HepG2 (cell line): ENCODE data around the gene SLC28A1. TPM values are rescaled to one million over a fixed set of nuclear protein-coding genes. Genes with fewer than 3 reads are reported as not detected.
A peak's percentile ranks its signal among the peaks of the same experiment; 100 is the strongest.

Source experiments
- AHR ChIP-seq: IDR thresholded peaks from 2 replicates; pipeline ENCODE4 v1.6.1; 2018; ENCODE audit warnings: missing genetic modification reagents, missing compliant biosample characterization
- DPF2 ChIP-seq: sonication (generic); formaldehyde crosslinking; IDR thresholded peaks from 2 replicates; pipeline ENCODE4 v1.4.0; 2020; ENCODE audit warnings: mild to moderate bottlenecking, low read depth, missing genetic modification reagents, borderline replicate concordance
- DR1 ChIP-seq: sonication (generic); formaldehyde crosslinking; IDR thresholded peaks from 2 replicates; pipeline ENCODE4 v1.8.0; 2021; ENCODE audit warnings: mild to moderate bottlenecking, missing genetic modification reagents, inconsistent platforms
- FOXO1 ChIP-seq: sonication (generic); formaldehyde crosslinking; IDR thresholded peaks from 2 replicates; pipeline ENCODE4 v1.4.0; 2020; ENCODE audit warnings: missing genetic modification reagents
- HNRNPUL1 ChIP-seq: fragments of 200-400 bp; formaldehyde crosslinking; IDR thresholded peaks from 2 replicates; pipeline ENCODE4 v1.6.1; 2017; ENCODE audit warnings: low read depth, mild to moderate bottlenecking, low read length, moderate library complexity
- HOMEZ ChIP-seq: IDR thresholded peaks from 2 replicates; pipeline ENCODE4 v1.6.1; 2016; ENCODE audit warnings: low read depth
- HOXA3 ChIP-seq: sonication (generic); formaldehyde crosslinking; IDR thresholded peaks from 2 replicates; pipeline ENCODE4 v1.5.0; 2020; ENCODE audit warnings: missing genetic modification reagents
- ISX ChIP-seq: sonication (generic); formaldehyde crosslinking; conservative IDR thresholded peaks from 2 replicates; pipeline ENCODE4 v1.5.0; 2020; ENCODE audit warnings: missing genetic modification reagents
- JUNB ChIP-seq: sonication (generic); formaldehyde crosslinking; IDR thresholded peaks from 2 replicates; pipeline ENCODE4 v1.8.0; 2022; ENCODE audit warnings: missing genetic modification reagents, mild to moderate bottlenecking, borderline replicate concordance
- KDM2A ChIP-seq: sonication (generic); formaldehyde crosslinking; IDR thresholded peaks from 2 replicates; pipeline ENCODE4 v1.4.0; 2020; ENCODE audit warnings: low read depth, missing genetic modification reagents, borderline replicate concordance
- MYPOP ChIP-seq: sonication (generic); formaldehyde crosslinking; IDR thresholded peaks from 2 replicates; pipeline ENCODE4 v1.8.1; 2023; ENCODE audit warnings: mild to moderate bottlenecking, moderate library complexity, missing genetic modification reagents
- NAIF1 ChIP-seq: sonication (generic); formaldehyde crosslinking; IDR thresholded peaks from 2 replicates; pipeline ENCODE4 v1.5.0; 2020; ENCODE audit warnings: mild to moderate bottlenecking, missing genetic modification reagents, borderline replicate concordance
- POLR2A ChIP-seq, 2 experiments: IDR thresholded peaks; 2 replicates each; pipeline ENCODE4 v1.6.1; 2011; ENCODE audit warnings: low read depth in 2 of 2, low read length in 2 of 2, mild to moderate bottlenecking in 1 of 2, moderate library complexity in 1 of 2; ENCODE audit not compliant: insufficient read depth in 1 of 2
- RORA ChIP-seq: sonication (generic); formaldehyde crosslinking; IDR thresholded peaks from 2 replicates; pipeline ENCODE4 v1.5.0; 2020; ENCODE audit warnings: mild to moderate bottlenecking, missing genetic modification reagents, moderate library complexity
- SALL2 ChIP-seq: sonication (generic); formaldehyde crosslinking; IDR thresholded peaks from 2 replicates; pipeline ENCODE4 v1.8.1; 2023; ENCODE audit warnings: mild to moderate bottlenecking, missing genetic modification reagents, inconsistent platforms
- ZKSCAN8 ChIP-seq: IDR thresholded peaks from 2 replicates; pipeline ENCODE4 v1.6.1; 2016; ENCODE audit warnings: borderline replicate concordance, missing genetic modification reagents, missing compliant biosample characterization
- ZNF160 ChIP-seq: sonication (generic); formaldehyde crosslinking; IDR thresholded peaks from 2 replicates; pipeline ENCODE4 v1.8.0; 2022; ENCODE audit warnings: mild to moderate bottlenecking, inconsistent platforms, missing genetic modification reagents
- ZNF280B ChIP-seq: sonication (generic); formaldehyde crosslinking; IDR thresholded peaks from 2 replicates; pipeline ENCODE4 v1.5.0; 2020; ENCODE audit warnings: missing genetic modification reagents, mild to moderate bottlenecking, borderline replicate concordance
- ZNF780A ChIP-seq: sonication (generic); formaldehyde crosslinking; IDR thresholded peaks from 2 replicates; pipeline ENCODE4 v1.8.0; 2022; ENCODE audit warnings: mild to moderate bottlenecking, missing genetic modification reagents, moderate library complexity
- ZNF891 ChIP-seq: sonication (generic); formaldehyde crosslinking; IDR thresholded peaks from 2 replicates; pipeline ENCODE4 v1.5.0; 2020; ENCODE audit warnings: mild to moderate bottlenecking, missing genetic modification reagents
- polyA plus RNA-seq, 8 experiments: library from polyadenylated mRNA; depleted of rRNA in 3 of 8; stranded (reverse) in 7 of 8; unstranded in 1 of 8; fragments of >200 nt; fragmentation: Illumina TruSeq in 4 of 8; extraction: Trizol in 4 of 8; gene quantifications; 2 replicates each; pipeline versions ENCODE4 v1.2.1 to v1.2.3, GENCODE V29; 2011 to 2016; ENCODE audit warnings: low read depth in 4 of 8, missing spikeins in 1 of 8, mixed read lengths in 1 of 8; ENCODE audit not compliant: insufficient read depth in 1 of 8
- total RNA-seq, 5 experiments: library from RNA; depleted of rRNA; stranded (reverse); fragments of >200 nt; fragmentation: Illumina TruSeq; extraction: Trizol; gene quantifications; 2 replicates each; pipeline ENCODE4 v1.2.3, GENCODE V29; 2016; ENCODE audit warnings: low read depth in 1 of 5
- TF ChIP-seq, protein P1 (sequence below): sonication (generic); formaldehyde crosslinking; IDR thresholded peaks from 2 replicates; pipeline ENCODE4 v1.9.0; 2021; ENCODE audit warnings: missing genetic modification reagents, borderline replicate concordance
- TF ChIP-seq, protein P2 (sequence below): IDR thresholded peaks from 2 replicates; pipeline ENCODE4 v1.6.1; 2016; ENCODE audit warnings: mild to moderate bottlenecking
- TF ChIP-seq, protein P3 (sequence below): sonication (generic); formaldehyde crosslinking; IDR thresholded peaks from 2 replicates; pipeline ENCODE4 v1.4.0; 2020; ENCODE audit warnings: mild to moderate bottlenecking, missing genetic modification reagents

SLC28A1 gene
- total and polyA plus RNA-seq, 2 of the 13 experiments (the other 11 are each of a cell fraction or from before 2014, with no cell fraction given) = 0.31 to 5.8 TPM

GRCh38 chr15:84883916-84884781, at the start of gene SLC28A1 (continued):
- TF ChIP-seq DPF2 (CRISPR knock-in tag) (peak; percentile 65; the same call in 1 of the 2 replicates), HOMEZ (no peak), ZNF891 (no peak), ZNF780A (no peak), DR1 (no peak), JUNB (CRISPR knock-in tag) (no peak), ZKSCAN8 (CRISPR knock-in tag) (no peak), SALL2 (CRISPR knock-in tag) (no peak), AHR (CRISPR knock-in tag) (no peak), KDM2A (no peak), RORA (CRISPR knock-in tag) (no peak), ZNF160 (CRISPR knock-in tag) (no peak), NAIF1 (CRISPR knock-in tag) (no peak), ZNF280B (CRISPR knock-in tag) (no peak), HNRNPUL1 (no peak), FOXO1 (no peak; the same call in 1 of the 2 replicates), POLR2A (IDR thresholded peaks at IDR 0.05; ENCODE audit: insufficient read depth in 1 of 2, low read depth in 2 of 2, low read length in 2 of 2) (peak in 1 of 2 experiments; percentile 69; a peak in 2 of 4 replicates), ISX (CRISPR knock-in tag) (no peak), HOXA3 (CRISPR knock-in tag) (peak; percentile 29; the same call in 1 of the 2 replicates), MYPOP (peak; percentile 44; the same call in 1 of the 2 replicates)
- TF ChIP-seq, protein P1, sequence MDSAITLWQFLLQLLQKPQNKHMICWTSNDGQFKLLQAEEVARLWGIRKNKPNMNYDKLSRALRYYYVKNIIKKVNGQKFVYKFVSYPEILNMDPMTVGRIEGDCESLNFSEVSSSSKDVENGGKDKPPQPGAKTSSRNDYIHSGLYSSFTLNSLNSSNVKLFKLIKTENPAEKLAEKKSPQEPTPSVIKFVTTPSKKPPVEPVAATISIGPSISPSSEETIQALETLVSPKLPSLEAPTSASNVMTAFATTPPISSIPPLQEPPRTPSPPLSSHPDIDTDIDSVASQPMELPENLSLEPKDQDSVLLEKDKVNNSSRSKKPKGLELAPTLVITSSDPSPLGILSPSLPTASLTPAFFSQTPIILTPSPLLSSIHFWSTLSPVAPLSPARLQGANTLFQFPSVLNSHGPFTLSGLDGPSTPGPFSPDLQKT (CRISPR knock-in tag) = no peak
- TF ChIP-seq, protein P2, sequence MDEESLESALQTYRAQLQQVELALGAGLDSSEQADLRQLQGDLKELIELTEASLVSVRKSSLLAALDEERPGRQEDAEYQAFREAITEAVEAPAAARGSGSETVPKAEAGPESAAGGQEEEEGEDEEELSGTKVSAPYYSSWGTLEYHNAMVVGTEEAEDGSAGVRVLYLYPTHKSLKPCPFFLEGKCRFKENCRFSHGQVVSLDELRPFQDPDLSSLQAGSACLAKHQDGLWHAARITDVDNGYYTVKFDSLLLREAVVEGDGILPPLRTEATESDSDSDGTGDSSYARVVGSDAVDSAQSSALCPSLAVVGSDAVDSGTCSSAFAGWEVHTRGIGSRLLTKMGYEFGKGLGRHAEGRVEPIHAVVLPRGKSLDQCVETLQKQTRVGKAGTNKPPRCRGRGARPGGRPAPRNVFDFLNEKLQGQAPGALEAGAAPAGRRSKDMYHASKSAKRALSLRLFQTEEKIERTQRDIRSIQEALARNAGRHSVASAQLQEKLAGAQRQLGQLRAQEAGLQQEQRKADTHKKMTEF (CRISPR knock-in tag) = 0 out of 2 replicates have a peak, but pooled peaks have one; percentile 15
- TF ChIP-seq, protein P3, sequence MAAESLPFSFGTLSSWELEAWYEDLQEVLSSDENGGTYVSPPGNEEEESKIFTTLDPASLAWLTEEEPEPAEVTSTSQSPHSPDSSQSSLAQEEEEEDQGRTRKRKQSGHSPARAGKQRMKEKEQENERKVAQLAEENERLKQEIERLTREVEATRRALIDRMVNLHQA (CRISPR knock-in tag) = no peak
